Measurements from ENCODE around the gene C1QTNF4. TPM values are rescaled to one million over a fixed set of nuclear protein-coding genes. Genes with fewer than 3 reads are reported as not detected.

C1QTNF4 gene
- total RNA-seq, 2 experiments from 2014 or later: 0.22 TPM; not detected in 1

DNA sequence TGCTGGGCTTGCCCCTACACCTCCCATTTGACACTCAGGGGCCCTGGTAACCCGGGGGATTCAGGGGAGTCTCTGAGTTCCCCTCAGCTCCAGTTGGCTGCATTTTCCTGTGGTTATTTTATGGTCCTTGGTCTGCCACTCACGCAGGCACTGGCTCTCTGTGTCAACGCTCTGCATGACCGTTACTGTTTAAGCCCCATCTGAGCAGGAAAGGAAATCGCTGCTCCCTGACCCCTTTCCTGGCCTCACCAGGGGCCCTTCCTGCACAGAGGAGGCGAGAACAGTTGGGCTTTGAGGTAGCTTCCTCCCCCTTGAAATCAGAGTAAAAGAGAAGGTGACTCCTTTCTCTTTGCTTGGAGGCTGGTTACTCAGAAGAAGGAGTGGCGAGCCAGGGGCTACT is 2.4 kb downstream of the C1QTNF4 start:
- ChIA-PET POLR2A (no interaction called here), CTCF (interaction anchor here (0.8 to 1.3 kb wide), 3 partner anchors 10 to 25 kb away, joined by 3 read pairs; no protein-coding TSS in a partner anchor)
- no peaks in the 10 kb centered on the region for H3K9me3 Mint-ChIP-seq
- H3K4me3 Mint-ChIP-seq: no peak overlapping the region
- no peaks in the 10 kb centered on the region for H3K36me3 Mint-ChIP-seq (ENCODE audit: low read depth)
- DNase-seq: no peak
- H3K4me1 Mint-ChIP-seq: peaks cover 20% of the 10 kb centered on the region
- peaks cover 34% of the 10 kb centered on the region for H3K27me3 Mint-ChIP-seq
- no peak overlapping the region for H3K27ac Mint-ChIP-seq

DNA sequence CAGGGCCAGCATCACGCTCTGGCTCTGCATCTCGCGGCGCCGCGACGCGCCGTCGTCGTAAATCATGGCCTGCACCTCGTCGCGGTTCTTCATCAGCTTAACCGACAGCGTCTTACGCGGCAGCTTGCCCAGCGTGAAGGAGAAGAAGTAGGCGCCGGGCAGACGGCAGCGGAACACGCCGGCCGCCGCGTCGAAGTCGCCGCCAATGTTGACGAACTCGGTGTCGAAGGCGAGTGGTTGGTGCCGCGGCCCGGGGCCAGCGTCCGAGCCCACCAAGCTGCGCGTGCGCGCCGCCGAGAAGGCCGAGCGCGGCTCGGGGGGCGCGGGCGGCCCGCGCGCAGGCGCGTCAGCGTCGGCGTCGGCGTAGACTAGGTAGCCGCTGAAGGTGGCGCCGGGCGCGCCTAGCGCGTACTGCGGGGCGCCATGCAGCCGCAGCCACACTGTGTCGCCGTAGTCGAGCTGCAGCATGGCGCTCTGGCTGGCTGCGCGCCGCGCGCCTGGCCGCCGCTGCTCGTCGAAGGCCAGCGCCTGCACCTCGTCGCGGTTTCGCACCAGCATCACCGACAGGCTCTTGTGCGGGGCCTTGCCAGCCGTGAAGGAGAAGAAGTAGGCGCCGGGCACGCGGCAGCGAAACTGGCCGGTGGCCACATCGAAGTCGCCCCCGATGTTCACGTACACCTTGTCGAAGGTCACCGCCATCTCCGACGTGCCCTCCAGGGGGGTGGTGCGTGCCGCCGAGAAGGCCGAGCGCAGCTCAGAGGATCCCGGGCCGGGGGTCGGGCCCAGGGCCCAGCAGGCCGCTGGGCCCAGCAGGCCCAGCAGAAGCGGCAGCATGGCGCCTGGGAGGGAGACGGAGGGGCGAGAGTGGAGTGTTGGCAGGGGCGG is 4.0 kb downstream of the C1QTNF4 start:
- H3K36me3 Mint-ChIP-seq (ENCODE audit: low read depth): no peaks in the 10 kb centered on the region
- no peak overlapping the region for H3K27ac Mint-ChIP-seq
- H3K4me3 Mint-ChIP-seq: no peak overlapping the region
- ChIA-PET POLR2A (no interaction called here), CTCF (no interaction called here)
- peaks cover 27% of the 10 kb centered on the region for H3K27me3 Mint-ChIP-seq
- peaks cover 20% of the 10 kb centered on the region for H3K4me1 Mint-ChIP-seq
- no peak for DNase-seq
- no peaks in the 10 kb centered on the region for H3K9me3 Mint-ChIP-seq

DNA sequence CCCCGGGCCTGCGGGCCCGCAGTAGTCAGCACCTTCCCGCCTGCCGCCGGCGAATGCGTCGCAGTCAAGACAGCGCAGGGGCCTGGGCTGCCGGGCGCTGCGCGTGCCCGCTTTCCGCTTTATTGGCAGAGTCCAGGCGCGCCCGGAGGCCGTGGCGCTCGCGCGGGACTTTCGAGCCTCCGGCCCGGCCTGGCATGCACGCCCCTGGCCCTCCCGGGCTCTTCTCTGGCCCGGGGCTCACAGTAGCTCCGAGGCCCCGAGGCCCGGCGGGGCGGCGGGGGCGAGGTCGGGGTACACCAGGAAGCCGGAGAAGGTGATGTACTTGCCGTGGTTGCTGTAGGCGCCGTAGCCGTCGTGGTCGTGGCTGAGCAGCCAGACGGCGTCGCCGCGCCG is 4.6 kb downstream of the C1QTNF4 start:
- Mint-ChIP-seq H3K36me3 (ENCODE audit: low read depth) (no peaks in the 10 kb centered on the region), H3K4me3 (no peak overlapping the region), H3K4me1 (peaks cover 19% of the 10 kb centered on the region), H3K27me3 (peaks cover 21% of the 10 kb centered on the region), H3K9me3 (no peaks in the 10 kb centered on the region), H3K27ac (no peak overlapping the region)
- POLR2A ChIA-PET: no interaction called here
- CTCF ChIA-PET: no interaction called here
- no peak for DNase-seq

DNA sequence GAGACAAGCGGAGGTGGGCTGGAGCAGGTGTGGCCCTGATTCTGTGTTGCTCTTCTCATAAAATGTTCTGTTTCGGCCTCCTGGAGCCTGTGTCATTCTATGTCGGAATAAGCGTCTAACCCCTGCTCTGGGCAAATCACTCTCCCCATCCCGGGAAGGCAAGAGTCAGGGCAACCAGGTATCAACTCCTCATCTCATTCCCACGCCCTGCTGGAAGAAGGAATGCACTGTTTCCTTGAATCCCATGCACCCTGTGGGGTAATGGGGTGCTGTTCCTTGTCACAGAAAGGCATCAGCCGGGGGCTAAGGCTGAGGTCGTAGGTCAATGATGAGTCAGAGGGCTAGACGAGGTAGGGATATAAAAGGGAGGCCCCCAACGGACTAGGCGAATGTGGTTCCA is 5.1 kb downstream of the C1QTNF4 start:
- Mint-ChIP-seq H3K9me3 (no peaks in the 10 kb centered on the region), H3K36me3 (ENCODE audit: low read depth) (peaks cover 4% of the 10 kb centered on the region), H3K4me1 (peaks cover 17% of the 10 kb centered on the region), H3K27ac (no peak overlapping the region), H3K27me3 (peaks cover 18% of the 10 kb centered on the region), H3K4me3 (no peak overlapping the region)
- ChIA-PET POLR2A (no interaction called here), CTCF (no interaction called here)
- no peak for DNase-seq

DNA sequence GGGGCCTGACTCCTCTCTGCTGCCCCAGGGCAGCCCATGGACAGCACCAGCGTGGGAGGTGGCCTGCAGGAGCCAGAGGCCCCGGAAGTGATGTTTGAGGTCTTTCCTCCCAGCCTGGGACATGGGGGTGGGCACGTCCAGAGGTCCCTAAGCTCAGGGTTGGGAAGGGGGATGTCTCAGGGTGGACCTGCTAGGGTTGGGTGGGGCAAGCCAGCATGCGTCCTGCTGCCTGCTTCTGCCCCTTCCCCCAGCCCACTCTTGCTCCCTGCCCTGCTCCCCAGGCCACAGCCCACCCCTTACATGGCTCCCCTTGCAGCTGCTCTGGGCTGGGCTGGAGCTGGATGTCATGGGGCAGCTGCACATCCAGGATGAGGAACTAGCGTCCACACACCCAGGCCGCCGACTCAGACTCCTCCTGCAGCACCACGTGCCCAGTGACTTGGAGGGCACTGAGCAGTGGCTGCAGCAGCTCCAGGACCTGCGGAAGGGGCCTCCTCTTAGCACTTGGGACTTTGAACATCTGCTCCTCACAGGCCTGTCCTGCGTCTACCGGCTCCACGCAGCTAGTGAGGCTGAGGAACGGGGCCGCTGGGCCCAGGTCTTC is 6.4 kb downstream of the C1QTNF4 start:
- ChIA-PET POLR2A (no interaction called here), CTCF (interaction anchor here (1.0 kb wide), 1 partner anchor 9 kb away, joined by 3 read pairs; the partner anchor contains the start of genes KBTBD4 and NDUFS3)
- Mint-ChIP-seq H3K27me3 (peaks cover 7% of the 10 kb centered on the region), H3K27ac (no peak overlapping the region), H3K4me3 (no peak overlapping the region), H3K4me1 (peaks cover 10% of the 10 kb centered on the region), H3K9me3 (no peaks in the 10 kb centered on the region), H3K36me3 (ENCODE audit: low read depth) (peaks cover 11% of the 10 kb centered on the region)
- DNase-seq: no peak

DNA sequence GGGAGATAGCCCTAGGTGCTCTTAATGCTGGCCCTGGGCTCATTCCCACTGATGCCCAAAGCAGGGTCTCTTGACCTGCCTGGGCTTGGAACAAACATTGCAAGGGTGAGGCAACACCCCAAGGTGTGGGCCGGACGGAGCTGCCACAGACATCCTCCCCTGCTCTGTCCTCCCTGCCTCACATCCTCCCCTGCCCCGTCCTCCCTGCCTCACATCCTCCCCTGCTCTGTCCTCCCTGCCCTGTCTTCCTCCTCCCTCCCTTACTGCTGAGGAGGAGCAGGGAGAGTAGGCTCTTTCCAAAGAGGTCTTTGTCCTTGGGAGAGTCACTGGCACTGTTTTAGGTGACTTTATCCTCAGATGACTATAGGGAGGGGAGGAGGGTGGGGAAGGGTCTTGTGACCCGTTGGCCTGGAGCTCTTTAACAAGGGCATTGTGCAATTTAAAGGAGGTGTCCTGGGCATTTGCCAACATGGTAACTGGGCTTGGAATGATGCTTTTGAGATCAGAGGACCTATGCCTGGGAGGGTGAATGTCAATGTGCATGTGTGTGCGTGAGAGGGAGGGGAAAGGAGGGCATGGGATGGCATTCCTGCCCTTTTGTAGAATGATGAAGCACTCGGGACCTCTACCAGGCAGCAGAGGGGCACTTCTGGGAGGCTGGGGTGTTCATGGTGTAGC is 7.0 kb downstream of the C1QTNF4 start:
- no peak for DNase-seq
- no peaks in the 10 kb centered on the region for H3K9me3 Mint-ChIP-seq
- ChIA-PET POLR2A (no interaction called here), CTCF (interaction anchor here (0.5 to 1.0 kb wide), 2 partner anchors 9 to 21 kb away, joined by 3 read pairs; partner anchors contain the start of genes KBTBD4 and NDUFS3)
- peaks cover under 1% of the 10 kb centered on the region for H3K27me3 Mint-ChIP-seq
- H3K27ac Mint-ChIP-seq: no peak overlapping the region
- no peak overlapping the region for H3K4me3 Mint-ChIP-seq
- peaks cover 16% of the 10 kb centered on the region for H3K36me3 Mint-ChIP-seq (ENCODE audit: low read depth)
- H3K4me1 Mint-ChIP-seq: peaks cover 5% of the 10 kb centered on the region

DNA sequence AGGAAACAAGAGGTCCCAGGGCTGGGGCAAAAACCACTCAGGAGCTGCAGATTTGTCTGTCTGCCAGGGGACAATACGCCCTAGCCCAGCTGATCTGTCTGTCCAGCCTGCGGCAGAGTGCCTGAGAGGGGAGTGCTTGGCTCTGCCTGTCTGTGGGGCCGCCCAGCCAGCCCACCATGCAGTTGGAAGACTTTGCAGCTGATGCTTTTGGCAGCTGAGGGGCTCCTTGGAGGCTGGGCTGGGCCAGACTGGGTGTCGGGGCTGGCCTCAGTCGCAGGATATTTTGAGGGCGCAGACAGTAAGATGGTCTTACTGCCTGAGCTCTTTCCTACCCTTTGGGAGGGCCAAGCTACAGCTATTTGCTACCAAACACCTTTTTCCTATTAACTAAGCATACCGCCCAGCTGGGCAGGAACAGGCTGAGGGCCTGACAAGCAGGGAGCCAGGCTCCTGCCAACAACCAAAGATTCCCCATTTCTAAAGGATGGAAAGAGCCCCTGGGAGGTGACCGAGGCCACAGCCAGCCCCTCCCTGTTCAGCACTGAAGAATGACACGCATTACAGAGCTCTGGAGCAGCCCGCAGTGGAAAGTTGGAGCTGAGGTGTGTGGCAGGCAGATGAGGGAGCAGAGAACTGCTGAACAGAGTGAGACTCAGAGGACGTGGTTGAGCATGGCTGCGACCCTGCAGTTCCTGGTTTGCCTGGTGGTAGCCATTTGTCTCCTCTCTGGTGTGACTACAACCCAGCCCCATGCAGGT is 7.9 kb downstream of the C1QTNF4 start, which contains the start of gene FAM180B:
Gene FAM180B (plus strand): TSS at position 581 of the 758 bp plus-strand sequence. CDS start 91 bp downstream, at position 672.
- Mint-ChIP-seq H3K27ac (no peak within 1 kb of the TSS), H3K27me3 (no peaks in the 10 kb centered on the region), H3K36me3 (ENCODE audit: low read depth) (peaks cover 24% of the 10 kb centered on the region), H3K9me3 (no peaks in the 10 kb centered on the region), H3K4me1 (peaks cover 2% of the 10 kb centered on the region), H3K4me3 (no peak within 1 kb of the TSS)
- CTCF ChIA-PET: interaction anchor here (0.5 kb wide), 1 partner anchor 22 kb away, joined by 3 read pairs; no protein-coding TSS in a partner anchor
- DNase-seq: no peak
- POLR2A ChIA-PET: no interaction called here

DNA sequence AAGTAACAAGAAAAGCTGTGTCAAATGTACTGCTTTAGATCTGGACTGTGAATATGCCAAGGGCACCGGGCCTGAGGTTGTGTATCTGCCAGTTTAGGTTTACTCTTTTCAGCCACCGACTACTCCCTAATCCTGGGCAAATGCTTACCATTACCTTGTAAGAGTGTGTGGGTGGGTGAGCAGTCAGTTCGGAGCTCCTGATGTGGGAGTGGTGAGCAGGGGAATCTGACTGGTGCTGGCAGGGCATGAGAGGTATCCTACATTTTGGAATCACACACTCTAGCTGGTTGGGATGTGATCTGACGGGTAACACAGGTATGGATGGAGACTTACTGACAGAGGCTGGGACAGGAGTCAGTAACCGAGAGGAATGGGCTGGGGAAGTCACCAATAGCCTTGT is 10.4 kb downstream of the C1QTNF4 start:
- Mint-ChIP-seq H3K4me1 (peaks cover 18% of the 10 kb centered on the region), H3K27me3 (no peaks in the 10 kb centered on the region), H3K27ac (no peak overlapping the region), H3K9me3 (no peaks in the 10 kb centered on the region), H3K36me3 (ENCODE audit: low read depth) (peaks cover 29% of the 10 kb centered on the region), H3K4me3 (no peak overlapping the region)
- ChIA-PET POLR2A (no interaction called here), CTCF (interaction anchor here (0.5 to 0.7 kb wide), 3 partner anchors 46 to 98 kb away, joined by 3 to 4 read pairs (median 3); no protein-coding TSS in a partner anchor)
- no peak for DNase-seq

DNA sequence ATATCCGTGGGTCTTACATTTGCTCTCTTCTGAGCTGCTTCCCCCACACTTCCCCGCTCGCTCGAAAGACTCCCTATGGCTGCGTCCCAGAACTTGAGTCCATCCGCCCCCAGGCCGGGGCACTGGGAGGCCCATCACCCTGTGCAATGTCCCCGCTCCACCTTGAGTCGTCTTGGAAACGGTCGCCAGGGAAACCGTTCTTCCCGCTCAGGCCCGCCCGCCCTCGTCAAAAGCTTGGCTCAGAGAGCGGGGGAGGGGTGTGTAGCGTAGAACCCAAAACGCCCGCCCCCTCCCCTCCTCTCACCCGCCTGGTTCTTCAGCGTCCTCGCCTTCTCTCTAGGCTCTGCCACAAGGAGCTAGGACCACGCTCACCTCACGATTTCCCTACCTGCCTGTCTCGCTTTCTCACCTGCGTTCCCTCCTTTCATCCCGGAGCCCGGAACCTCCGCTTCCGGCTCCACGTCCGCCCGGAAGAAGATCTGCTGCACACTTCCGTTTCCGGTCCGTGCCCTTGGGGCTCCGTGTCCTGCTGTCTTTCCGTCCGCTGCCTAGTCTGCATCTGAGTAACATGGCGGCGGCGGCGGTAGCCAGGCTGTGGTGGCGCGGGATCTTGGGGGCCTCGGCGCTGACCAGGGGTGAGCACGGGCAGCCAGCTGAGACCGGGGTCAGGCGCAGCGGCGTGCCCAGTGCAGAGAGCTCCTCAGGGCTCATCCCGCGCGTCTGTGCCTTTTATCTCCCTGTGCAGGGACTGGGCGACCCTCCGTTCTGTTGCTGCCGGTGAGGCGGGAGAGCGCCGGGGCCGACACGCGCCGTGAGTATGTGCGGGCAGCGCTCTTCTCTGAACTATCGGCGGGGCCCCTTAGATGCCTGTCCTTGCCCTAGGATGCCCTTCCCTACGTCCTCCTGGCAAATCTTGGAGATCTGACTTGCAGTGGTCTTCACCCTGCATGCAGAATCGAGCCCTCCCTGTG is 15.4 kb downstream of the C1QTNF4 start, which contains the start of the genes KBTBD4 and NDUFS3:
Gene KBTBD4 (minus strand): TSS at position 447 of the 971 bp plus-strand sequence. CDS start 19 bp downstream, at position 428.
Gene NDUFS3 (plus strand): TSS at position 551 of the 971 bp plus-strand sequence. CDS start 18 bp downstream, at position 569.
- H3K27me3 Mint-ChIP-seq: no peaks in the 10 kb centered on the region
- peak within 1 kb of the TSS; percentile 94 for H3K4me3 Mint-ChIP-seq

DNA sequence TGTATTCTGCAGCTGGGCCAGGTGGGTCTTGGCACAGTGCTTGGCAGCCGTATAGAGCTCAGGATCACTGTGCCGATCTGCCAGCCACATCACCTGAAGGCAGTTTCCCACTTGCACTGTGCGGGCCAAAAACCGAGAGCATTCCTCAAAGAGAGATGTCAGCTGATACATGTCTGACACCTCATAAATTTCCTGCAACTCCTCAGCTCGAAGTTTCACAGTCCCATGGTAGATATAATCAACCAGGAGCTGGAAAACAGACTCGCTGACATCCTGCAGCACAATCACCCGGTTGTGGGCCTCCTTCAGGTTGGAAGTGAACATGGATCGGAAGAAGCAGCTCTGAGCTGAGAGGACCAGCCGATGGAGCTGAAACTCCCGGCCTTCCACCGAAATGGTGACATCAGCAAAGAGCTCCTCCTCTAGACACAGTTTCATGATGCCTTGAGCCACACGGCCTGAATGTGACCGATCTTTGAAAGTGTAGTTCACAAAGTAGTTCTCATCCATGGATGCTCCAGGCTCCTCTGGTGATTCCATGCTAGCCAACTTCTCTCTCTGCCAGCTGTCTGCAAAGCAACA is 16.7 kb downstream of the C1QTNF4 start:
- Mint-ChIP-seq H3K27ac (peak overlapping the region; percentile 99), H3K27me3 (no peaks in the 10 kb centered on the region), H3K4me3 (peak overlapping the region; percentile 94), H3K9me3 (no peaks in the 10 kb centered on the region), H3K4me1 (peaks cover 38% of the 10 kb centered on the region), H3K36me3 (ENCODE audit: low read depth) (peaks cover 54% of the 10 kb centered on the region)
- CTCF ChIA-PET: interaction anchor here (0.5 to 3.8 kb wide), 4 partner anchors 9 to 41 kb away, joined by 3 to 18 read pairs (median 6); partner anchors contain the start of genes CELF1 and PTPMT1
- POLR2A ChIA-PET: interaction anchor here (0.6 to 1.1 kb wide), 3 partner anchors 11 to 43 kb away, joined by 3 read pairs; no protein-coding TSS in a partner anchor
- DNase-seq: no peak

More for the DNA sequence above, 15.4 kb downstream of the C1QTNF4 start, which contains the start of the genes KBTBD4 and NDUFS3:
- Mint-ChIP-seq H3K27ac (peak within 1 kb of the TSS; percentile 99), H3K9me3 (no peaks in the 10 kb centered on the region), H3K36me3 (ENCODE audit: low read depth) (peaks cover 50% of the 10 kb centered on the region), H3K4me1 (peaks cover 37% of the 10 kb centered on the region)
- DNase-seq: peak; percentile 90
- POLR2A ChIA-PET: interaction anchor here (0.9 kb wide), 1 partner anchor 12 kb away, joined by 3 read pairs; no protein-coding TSS in a partner anchor
- CTCF ChIA-PET: interaction anchor here (0.9 to 3.8 kb wide), 5 partner anchors 8 to 137 kb away, joined by 3 to 18 read pairs (median 4); partner anchors contain the start of genes AGBL2 and CELF1

DNA sequence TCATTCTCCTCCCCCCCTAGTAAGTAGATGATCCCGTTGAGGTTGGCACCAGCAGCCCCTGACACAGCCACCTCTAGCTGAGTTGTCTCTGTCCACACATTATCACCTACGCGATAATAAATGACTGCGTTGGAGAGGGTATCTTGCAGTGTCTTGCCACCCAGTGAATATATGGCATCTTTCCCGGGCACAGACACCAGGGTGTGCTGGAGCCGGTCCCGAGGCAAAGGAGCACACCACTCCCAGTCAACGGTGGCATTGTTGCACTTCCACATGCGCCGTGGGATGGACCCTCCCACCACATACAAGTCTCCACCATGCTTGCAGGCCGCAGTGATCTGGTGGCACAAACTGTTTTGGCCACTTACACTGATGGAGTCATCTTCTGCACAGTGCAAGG is 20.9 kb downstream of the C1QTNF4 start:
- no peaks in the 10 kb centered on the region for H3K9me3 Mint-ChIP-seq
- POLR2A ChIA-PET: no interaction called here
- H3K27ac Mint-ChIP-seq: no peak overlapping the region
- H3K4me3 Mint-ChIP-seq: no peak overlapping the region
- CTCF ChIA-PET: interaction anchor here (1.4 kb wide), 1 partner anchor 17 kb away, joined by 3 read pairs; no protein-coding TSS in a partner anchor
- H3K27me3 Mint-ChIP-seq: no peaks in the 10 kb centered on the region
- no peak for DNase-seq
- H3K4me1 Mint-ChIP-seq: peaks cover 22% of the 10 kb centered on the region
- peaks cover 57% of the 10 kb centered on the region for H3K36me3 Mint-ChIP-seq (ENCODE audit: low read depth)

Measured in activated CD4-positive, alpha-beta T cell treated with anti-CD3 and anti-CD28 coated beads, Interleukin-2, amount 10 ng/mL, durations not matched to agents 7 days and 5 days (primary cell).